Calu3 (cell line): ENCODE results near the gene MYO1E. TPM values are rescaled to one million over a fixed set of nuclear protein-coding genes. Genes with fewer than 3 reads are reported as not detected.

Experiments
- BruUV-seq: library from RNA; stranded (reverse); fragments of 400-500 nt; replicated peaks from 2 replicates; lab custom pipeline; 2021; lab: Mats Ljungman, UMichigan
- CTCF ChIA-PET: fragments of 300-600 bp; sonication (Branson Sonifier 250); formaldehyde crosslinking; loops from one replicate; lab custom pipeline; 2022; ENCODE audit warnings: antibody characterized with exemption; lab: Charles Lee
- DNase-seq: peaks from one replicate; pipeline ENCODE4 v3.0.0; 2022
- H3K27ac Mint-ChIP-seq: one replicate; pipeline ENCODE4 v1.8.0; 2022; ENCODE audit warnings: mixed read lengths; ENCODE audit not compliant: unreplicated experiment
- H3K27me3 Mint-ChIP-seq: one replicate; pipeline ENCODE4 v1.8.0; 2022; ENCODE audit warnings: mixed read lengths; ENCODE audit not compliant: unreplicated experiment
- H3K36me3 Mint-ChIP-seq: one replicate; pipeline ENCODE4 v1.8.0; 2022; ENCODE audit warnings: mild to moderate bottlenecking, moderate library complexity, mixed read lengths; ENCODE audit not compliant: insufficient read depth, unreplicated experiment
- H3K4me1 Mint-ChIP-seq: one replicate; pipeline ENCODE4 v1.8.0; 2022; ENCODE audit warnings: mild to moderate bottlenecking, low read depth, mixed read lengths; ENCODE audit not compliant: unreplicated experiment
- H3K4me3 Mint-ChIP-seq: one replicate; pipeline ENCODE4 v1.8.0; 2022; ENCODE audit warnings: mild to moderate bottlenecking, low read depth, moderate library complexity, mixed read lengths; ENCODE audit not compliant: unreplicated experiment
- H3K9me3 Mint-ChIP-seq: one replicate; pipeline ENCODE4 v1.8.0; 2022; ENCODE audit warnings: low read depth, mixed read lengths; ENCODE audit not compliant: unreplicated experiment
- CTCF ChIP-seq: fragments of 200-600 bp; IDR thresholded peaks from one replicate; pipeline ENCODE4 v1.8.0; 2022; ENCODE audit warnings: antibody characterized with exemption; ENCODE audit not compliant: unreplicated experiment
- intact Hi-C: fragments of 100-400 bp; cut with micrococcal nuclease; formaldehyde crosslinking; loops from one replicate; pipeline ENCODE4 v1.10.0; 2022; ENCODE audit not compliant: unreplicated experiment
- total RNA-seq: library from RNA; stranded (reverse); gene quantifications from 2 replicates; pipeline ENCODE4 v1.2.3, GENCODE V29; 2022

Gene MYO1E
- total RNA-seq, 1 experiment from 2014 or later: 617 TPM

- peaks cover 13% of the 10 kb centered on the region for H3K4me1 Mint-ChIP-seq
- no peak for TF ChIP-seq CTCF
- no peak overlapping the region for H3K4me3 Mint-ChIP-seq
- CTCF ChIA-PET: interaction anchor here (0.5 kb wide), 1 partner anchor 12 kb away, joined by 3 read pairs; no protein-coding TSS in a partner anchor
- H3K27me3 Mint-ChIP-seq: no peaks in the 10 kb centered on the region
- intact Hi-C loops: no loop called here
- H3K36me3 Mint-ChIP-seq: peaks cover 92% of the 10 kb centered on the region
- no peak overlapping the region for H3K27ac Mint-ChIP-seq
- no TSS peak for BruUV-seq
- DNase-seq: no peak
- no peaks in the 10 kb centered on the region for H3K9me3 Mint-ChIP-seq
Observed at GRCh38 chr15:59203008-59203407, 169.7 kb downstream of the MYO1E start.

DNA sequence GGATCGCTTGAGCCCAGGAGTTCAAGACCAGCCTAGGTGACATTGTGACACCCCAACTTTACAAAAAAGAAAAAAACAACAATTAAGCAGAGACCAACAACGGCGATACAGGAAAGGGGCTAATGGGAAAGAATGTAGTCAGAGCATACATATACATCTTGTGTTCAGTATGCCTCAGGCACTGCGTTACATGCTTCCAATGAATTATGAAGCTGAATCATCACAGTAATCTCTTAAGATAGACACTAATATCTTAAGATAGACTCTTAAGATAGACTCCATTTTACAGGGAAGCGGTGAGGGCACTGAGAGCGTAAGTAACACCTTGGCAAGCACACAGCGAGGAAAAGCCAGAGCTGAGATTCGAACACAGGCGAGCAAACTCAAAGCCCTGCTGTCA, 172.1 kb downstream of the MYO1E start:
- no TSS peak for BruUV-seq
- Mint-ChIP-seq H3K4me1 (peaks cover 13% of the 10 kb centered on the region), H3K9me3 (no peaks in the 10 kb centered on the region), H3K27ac (peak overlapping the region; percentile 99), H3K4me3 (peak overlapping the region; percentile 58), H3K27me3 (no peaks in the 10 kb centered on the region), H3K36me3 (peaks cover 89% of the 10 kb centered on the region)
- no peak for DNase-seq
- intact Hi-C loops: no loop called here
- TF ChIP-seq CTCF: no peak
- CTCF ChIA-PET: interaction anchor here (0.6 to 0.8 kb wide), 4 partner anchors 32 to 183 kb away, joined by 3 to 6 read pairs (median 3); no protein-coding TSS in a partner anchor

DNA sequence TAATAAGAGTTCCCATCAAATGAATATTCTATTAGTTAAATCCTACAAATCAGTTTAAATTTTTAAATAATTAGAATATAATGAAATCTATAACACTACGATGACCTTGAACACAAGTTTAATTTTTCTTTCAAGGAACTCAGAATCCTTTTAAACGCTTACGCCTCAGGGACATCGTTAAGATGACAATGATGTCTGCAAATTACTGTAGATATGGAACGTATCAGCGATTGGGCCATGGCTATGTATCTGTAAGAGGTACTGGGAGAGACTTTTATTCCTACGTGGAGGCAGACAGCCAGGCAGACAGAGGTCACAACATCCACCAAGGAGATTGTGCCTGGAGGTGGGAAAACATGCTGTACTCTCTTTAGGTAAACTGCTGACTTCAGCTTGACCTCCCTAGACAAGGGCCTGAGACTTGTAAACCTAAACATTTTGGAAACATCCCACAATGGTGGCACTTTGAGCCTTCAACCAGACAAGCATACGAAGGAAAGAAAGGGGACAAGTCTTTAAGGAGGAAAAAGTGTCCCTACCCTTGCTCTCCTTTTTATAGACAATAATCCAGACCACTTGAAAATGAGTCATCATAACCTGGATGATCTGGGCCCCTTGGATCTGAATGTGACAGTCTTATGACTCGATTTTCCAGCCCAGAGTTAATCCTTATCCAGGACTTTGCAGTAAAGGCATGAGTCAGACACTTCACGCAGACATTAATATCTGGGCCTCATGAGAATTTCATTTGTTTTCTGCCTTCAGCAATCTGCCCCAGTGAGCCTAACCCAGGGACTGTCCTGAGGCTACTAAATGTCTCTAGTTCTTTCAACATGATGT, 172.8 kb downstream of the MYO1E start:
- TSS peak; percentile 9 for BruUV-seq
- Mint-ChIP-seq H3K27ac (peak overlapping the region; percentile 99), H3K4me3 (peak overlapping the region; percentile 58), H3K36me3 (peaks cover 89% of the 10 kb centered on the region), H3K4me1 (peaks cover 13% of the 10 kb centered on the region), H3K9me3 (no peaks in the 10 kb centered on the region), H3K27me3 (no peaks in the 10 kb centered on the region)
- DNase-seq: peak; percentile 19
- CTCF ChIA-PET: no interaction called here
- intact Hi-C loops: no loop called here
- no peak for TF ChIP-seq CTCF

GRCh38 chr15:59197454-59197853, 175.2 kb downstream of the MYO1E start:
- H3K4me1 Mint-ChIP-seq: peaks cover 24% of the 10 kb centered on the region
- no peak overlapping the region for H3K27ac Mint-ChIP-seq
- no peak overlapping the region for H3K4me3 Mint-ChIP-seq
- intact Hi-C loops: no loop called here
- no peaks in the 10 kb centered on the region for H3K27me3 Mint-ChIP-seq
- no TSS peak for BruUV-seq
- H3K36me3 Mint-ChIP-seq: peaks cover 83% of the 10 kb centered on the region
- no peaks in the 10 kb centered on the region for H3K9me3 Mint-ChIP-seq
- no peak for TF ChIP-seq CTCF
- CTCF ChIA-PET: interaction anchor here (1.1 kb wide), 1 partner anchor 332 kb away, joined by 4 read pairs; no protein-coding TSS in a partner anchor
- no peak for DNase-seq
